ENCODE data around the gene GSTM4.
"Not testable (repeated sequence)": the region's sequence is repeated elsewhere in the genome, so short reads cannot be mapped to it uniquely, and the experiment has no call there.

The GSTM4 gene

GRCh38 chr1:109704173-109704572 lies 48.3 kb downstream of the GSTM4 start:
- no peak for DNase-seq (ENCODE audit: low spot score)

GRCh38 chr1:109705411-109705810 lies 49.5 kb downstream of the GSTM4 start:
- DNase-seq (ENCODE audit: low spot score) = no peak

GRCh38 chr1:109708949-109709348 lies 53.0 kb downstream of the GSTM4 start:
- not testable (repeated sequence) for DNase-seq (ENCODE audit: low spot score)

GRCh38 chr1:109709822-109710221 lies 53.9 kb downstream of the GSTM4 start:
- DNase-seq (ENCODE audit: low spot score) = not testable (repeated sequence)

All from pons (tissue), 1 donor.